Measurements from ENCODE around the gene KCNC4.
A peak's percentile ranks its signal among the peaks of the same experiment; 100 is the strongest.

KCNC4 gene

GRCh38 chr1:110203021-110203661 is 7.0 kb upstream of the KCNC4 start:
- Histone ChIP-seq H3K27me3 (ENCODE audit: insufficient read depth, low read depth, severe bottlenecking) (no peaks in the 10 kb centered on the region), H3K36me3 (no peaks in the 10 kb centered on the region), H3K9me3 (ENCODE audit: severe bottlenecking) (no peaks in the 10 kb centered on the region), H3K27ac (no peak overlapping the region), H3K4me3 (ENCODE audit: low read depth, low read length) (no peak overlapping the region)
- peak; percentile 69 for DNase-seq
- peak; percentile 81 for TF ChIP-seq CTCF (IDR thresholded peaks at IDR 0.05; ENCODE audit: low read depth, low read length)

GRCh38 chr1:110205156-110205555 is 5.0 kb upstream of the KCNC4 start:
- Histone ChIP-seq H3K9me3 (ENCODE audit: severe bottlenecking) (no peaks in the 10 kb centered on the region), H3K27me3 (ENCODE audit: insufficient read depth, low read depth, severe bottlenecking) (no peaks in the 10 kb centered on the region), H3K36me3 (no peaks in the 10 kb centered on the region), H3K4me3 (ENCODE audit: low read depth, low read length) (no peak overlapping the region), H3K27ac (no peak overlapping the region)
- DNase-seq: no peak
- no peak for TF ChIP-seq CTCF (IDR thresholded peaks at IDR 0.05; ENCODE audit: low read depth, low read length)

- H3K27ac ChIP-seq: no peak overlapping the region
- H3K4me3 ChIP-seq (ENCODE audit: low read depth, low read length): no peak overlapping the region
- H3K9me3 ChIP-seq (ENCODE audit: severe bottlenecking): no peaks in the 10 kb centered on the region
- no peak for TF ChIP-seq CTCF (IDR thresholded peaks at IDR 0.05; ENCODE audit: low read depth, low read length)
- no peak for DNase-seq
- H3K27me3 ChIP-seq (ENCODE audit: insufficient read depth, low read depth, severe bottlenecking): no peaks in the 10 kb centered on the region
- H3K36me3 ChIP-seq: no peaks in the 10 kb centered on the region
Measured at GRCh38 chr1:110205591-110206155, 4.4 kb upstream of the KCNC4 start.

- no peaks in the 10 kb centered on the region for H3K27me3 ChIP-seq (ENCODE audit: insufficient read depth, low read depth, severe bottlenecking)
- no peak overlapping the region for H3K4me3 ChIP-seq (ENCODE audit: low read depth, low read length)
- no peak overlapping the region for H3K27ac ChIP-seq
- TF ChIP-seq CTCF (IDR thresholded peaks at IDR 0.05; ENCODE audit: low read depth, low read length): no peak
- no peaks in the 10 kb centered on the region for H3K9me3 ChIP-seq (ENCODE audit: severe bottlenecking)
- no peak for DNase-seq
- H3K36me3 ChIP-seq: no peaks in the 10 kb centered on the region
Measured at GRCh38 chr1:110206261-110206920, 3.7 kb upstream of the KCNC4 start.

GRCh38 chr1:110207831-110208230 is 2.3 kb upstream of the KCNC4 start:
- peak; percentile 86 for DNase-seq
- Histone ChIP-seq H3K9me3 (ENCODE audit: severe bottlenecking) (no peaks in the 10 kb centered on the region), H3K36me3 (no peaks in the 10 kb centered on the region), H3K27ac (no peak overlapping the region), H3K27me3 (ENCODE audit: insufficient read depth, low read depth, severe bottlenecking) (no peaks in the 10 kb centered on the region), H3K4me3 (ENCODE audit: low read depth, low read length) (no peak overlapping the region)
- peak; percentile 94 for TF ChIP-seq CTCF (IDR thresholded peaks at IDR 0.05; ENCODE audit: low read depth, low read length)

Measured in WERI-Rb-1 (cell line).